GM13976 (cell line): ENCODE data around the gene TRAPPC12.
A peak's percentile ranks its signal among the peaks of the same experiment; 100 is the strongest.
"Not testable (repeated sequence)": the region's sequence is repeated elsewhere in the genome, so short reads cannot be mapped to it uniquely, and the experiment has no call there.

Experiments
- DNase-seq: peaks from one replicate; pipeline ENCODE4 v3.0.0; 2012; ENCODE audit warnings: low spot score
- CTCF ChIP-seq: IDR thresholded peaks from 2 replicates; pipeline ENCODE4 v1.5.1; 2012; ENCODE audit warnings: borderline replicate concordance, mild to moderate bottlenecking; ENCODE audit not compliant: insufficient read depth; ENCODE audit errors: extremely low read depth, missing control alignments, control extremely low read depth
- in situ Hi-C: fragments of 300-500 bp; cut with MboI; formaldehyde crosslinking; loops from one replicate; pipeline ENCODE4 v1.12.0; 2022; ENCODE audit warnings: low sequenced_read_pairs, mixed read lengths, inconsistent platforms; ENCODE audit not compliant: unreplicated experiment

Gene TRAPPC12

GRCh38 chr2:3513026-3513810, 133.7 kb downstream of the TRAPPC12 start:
- in situ Hi-C loops, result no loop called here
- TF ChIP-seq CTCF, result no peak
- no peak for DNase-seq

GRCh38 chr2:3515438-3515837, 135.9 kb downstream of the TRAPPC12 start:
- DNase-seq, in situ Hi-C loops: not testable (repeated sequence)

- TF ChIP-seq CTCF, result no peak
- DNase-seq, result no peak
- in situ Hi-C loops, result no loop called here
These were observed 137.3 kb downstream of the TRAPPC12 start for GRCh38 chr2:3516831-3517230.

- in situ Hi-C loops, result no loop called here
- no peak for DNase-seq
- TF ChIP-seq CTCF, result no peak
These were observed 138.5 kb downstream of the TRAPPC12 start for GRCh38 chr2:3517948-3518495.

GRCh38 chr2:3518496-3519254, 139.2 kb downstream of the TRAPPC12 start:
- in situ Hi-C loops, result no loop called here
- no peak for TF ChIP-seq CTCF

GRCh38 chr2:3519255-3520205, 140.0 kb downstream of the TRAPPC12 start, which contains the start of gene ADI1:
TSS of gene ADI1 (minus strand) at chr2:3519531. CDS start at chr2:3519487, 44 bp downstream.
- in situ Hi-C loops, result no loop called here
- no peak for TF ChIP-seq CTCF
- peak; percentile 87 for DNase-seq

More at GRCh38 chr2:3518496-3519254, 139.2 kb downstream of the TRAPPC12 start:
- peak; percentile 100 for DNase-seq
